Transverse colon (tissue), 4 donors: ENCODE results near the gene SCAMP4. TPM values are rescaled to one million over a fixed set of nuclear protein-coding genes. Genes with fewer than 3 reads are reported as not detected.

Experiments used
- DNase-seq: peaks from one replicate; pipeline ENCODE4 v3.0.0-alpha.2; 2019
- H3K27ac ChIP-seq, 4 donors: fragments of 200-600 bp; sonication (generic); 2 replicates each; pipeline ENCODE4 v1.5.1; 2016 to 2018; ENCODE audit warnings: inconsistent platforms in 4 of 4
- H3K27me3 ChIP-seq: fragments of 200-600 bp; sonication (generic); 2 replicates; pipeline ENCODE4 v1.5.1; 2017; ENCODE audit warnings: inconsistent platforms
- H3K36me3 ChIP-seq, 4 donors: fragments of 200-600 bp; sonication (generic); 2 replicates each; pipeline ENCODE4 v1.5.1; 2017 to 2019; ENCODE audit warnings: inconsistent platforms in 4 of 4
- H3K4me1 ChIP-seq, 4 donors: fragments of 200-600 bp; sonication (generic); 2 replicates each; pipeline ENCODE4 v1.5.1; 2017 to 2020; ENCODE audit warnings: inconsistent platforms in 4 of 4
- H3K4me3 ChIP-seq, 4 donors: fragments of 200-600 bp; sonication (generic); 1 replicate in 1 of 4; 2 replicates in 3 of 4; pipeline versions ENCODE4 v1.5.1 to v1.6.1; 2017 to 2019; ENCODE audit warnings: inconsistent platforms in 4 of 4
- H3K9me3 ChIP-seq, 2 donors: fragments of 200-600 bp; sonication (generic); 2 replicates each; pipeline ENCODE4 v1.5.1; 2017 to 2019; ENCODE audit warnings: inconsistent platforms in 2 of 2
- CTCF ChIP-seq, 5 experiments: fragments of 200-600 bp in 3 of 5; fragments of 450-650 bp in 2 of 5; sonication (generic) in 3 of 5; IDR thresholded peaks; 1 replicate in 2 of 5; 2 replicates in 3 of 5; pipeline ENCODE4 v1.5.1; 2016 to 2017; ENCODE audit warnings: antibody characterized with exemption in 5 of 5, inconsistent platforms in 3 of 5, mild to moderate bottlenecking in 2 of 5, moderate library complexity in 1 of 5
- EP300 ChIP-seq: sonication (generic); formaldehyde crosslinking; IDR thresholded peaks from one replicate; pipeline ENCODE4 v1.6.1; 2017; ENCODE audit warnings: antibody characterized with exemption, low read depth
- POLR2A ChIP-seq: fragments of 450-650 bp; IDR thresholded peaks from one replicate; pipeline ENCODE4 v1.6.1; 2016; ENCODE audit warnings: antibody characterized with exemption, mild to moderate bottlenecking, moderate library complexity
- POLR2AphosphoS5 ChIP-seq, 3 donors: sonication (generic); formaldehyde crosslinking; IDR thresholded peaks; one replicate each; pipeline ENCODE4 v1.6.1; 2016; ENCODE audit warnings: antibody characterized with exemption in 3 of 3
- WGBS, 2 donors: methylation state at CpG; one replicate each; pipeline ENCODE4 v1.1.5; 2018; ENCODE audit warnings: low coverage in 1 of 2; 5-methylcytosine and 5-hydroxymethylcytosine counted together
- in situ Hi-C, 4 donors: fragments of 200-750 bp; cut with MboI; loops; one replicate each; pipeline versions ENCODE4 v1.15.0 to v1.15.1; 2017; ENCODE audit warnings: low sequenced_read_pairs in 3 of 4, low pct_ligation_motif_present in 1 of 4, low pct_unique_long_range_greater_than_20kb in 1 of 4
- intact Hi-C: fragments of 100-400 bp; cut with DNase I; formaldehyde crosslinking; loops from one replicate; pipeline ENCODE4 v1.15.1; 2023; ENCODE audit warnings: low total_unique reads
- total RNA-seq, 4 donors: library from RNA; depleted of rRNA; stranded (reverse); fragments of >200 nt; gene quantifications; one replicate each; pipeline ENCODE4 v1.1.0, GENCODE V29; 2016

SCAMP4 gene
- total RNA-seq, 4 donors from 2014 or later = 25.1 to 119 (median 86.6) TPM

- 69 to 90% methylated on average over 2 to 3 of the region's 3 CpGs for WGBS, 2 donors
These were observed 31.2 kb downstream of the SCAMP4 start for GRCh38 chr19:1936430-1936829.

GRCh38 chr19:1936916-1937610 lies 31.9 kb downstream of the SCAMP4 start:
- no peaks in the 10 kb centered on the region for H3K36me3 ChIP-seq
- in situ Hi-C loops = no loop called here
- no peaks in the 10 kb centered on the region for H3K27me3 ChIP-seq
- WGBS, 2 donors = 88 to 90% methylated on average over 2 to 14 of the region's 24 CpGs
- no peak for DNase-seq
- no peaks in the 10 kb centered on the region for H3K9me3 ChIP-seq
- TF ChIP-seq POLR2A = no peak
- TF ChIP-seq EP300 = no peak
- TF ChIP-seq POLR2AphosphoS5 (IDR thresholded peaks at IDR 0.05) = no peak
- peaks cover 5 to 13% (median 10%) of the 10 kb centered on the region in 4 donors for H3K4me1 ChIP-seq
- no peak overlapping the region for H3K4me3 ChIP-seq
- no peak overlapping the region for H3K27ac ChIP-seq
- intact Hi-C loops = no loop called here

More at GRCh38 chr19:1936430-1936829, 31.2 kb downstream of the SCAMP4 start:
- no peaks in the 10 kb centered on the region for H3K36me3 ChIP-seq
- intact Hi-C loops = no loop called here
- H3K4me1 ChIP-seq = peaks cover 5 to 13% (median 10%) of the 10 kb centered on the region in 4 donors
- in situ Hi-C loops = no loop called here
- DNase-seq = no peak
- H3K9me3 ChIP-seq = no peaks in the 10 kb centered on the region
- H3K27ac ChIP-seq = no peak overlapping the region
- no peak overlapping the region for H3K4me3 ChIP-seq
- TF ChIP-seq EP300 = no peak
- TF ChIP-seq POLR2AphosphoS5 (IDR thresholded peaks at IDR 0.05) = no peak
- TF ChIP-seq POLR2A = no peak
- TF ChIP-seq CTCF (IDR thresholded peaks at IDR 0.05) = no peak
- H3K27me3 ChIP-seq = no peaks in the 10 kb centered on the region

DNA sequence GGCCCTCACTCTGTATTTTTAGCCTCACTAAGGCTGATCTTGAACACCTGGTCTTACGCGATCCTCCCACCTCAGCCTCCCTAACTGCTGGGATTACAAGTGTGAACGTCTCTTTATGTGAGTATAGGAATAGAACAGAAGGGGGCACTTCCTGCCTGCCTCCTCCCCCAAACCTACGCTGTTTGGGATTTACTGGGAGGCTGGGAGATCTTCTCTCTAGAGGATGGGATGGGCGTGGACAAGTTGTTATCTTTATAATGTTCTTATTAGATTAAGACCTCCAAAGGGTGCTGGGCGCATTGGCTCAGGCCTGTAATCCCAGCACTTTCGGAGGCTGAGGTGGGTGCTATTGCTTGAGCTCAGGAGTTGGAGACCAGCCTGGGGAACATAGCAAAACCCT lies 32.9 kb downstream of the SCAMP4 start:
- 71% methylated on average over 7 of the region's 7 CpGs; no CpG with 5 or more reads in 1 of the 2 donors for WGBS, 2 donors
- no peaks in the 10 kb centered on the region for H3K27me3 ChIP-seq
- H3K27ac ChIP-seq = no peak overlapping the region
- H3K4me1 ChIP-seq = peaks cover 13 to 23% (median 18%) of the 10 kb centered on the region in 4 donors
- no peaks in the 10 kb centered on the region for H3K9me3 ChIP-seq
- intact Hi-C loops (no loop called here), in situ Hi-C loops (no loop called here)
- no peak overlapping the region for H3K4me3 ChIP-seq
- no peaks in the 10 kb centered on the region for H3K36me3 ChIP-seq
- no peak for TF ChIP-seq POLR2AphosphoS5 (IDR thresholded peaks at IDR 0.05)
- no peak for TF ChIP-seq POLR2A
- no peak for TF ChIP-seq EP300
- no peak for TF ChIP-seq CTCF (IDR thresholded peaks at IDR 0.05)
- DNase-seq = no peak

DNA sequence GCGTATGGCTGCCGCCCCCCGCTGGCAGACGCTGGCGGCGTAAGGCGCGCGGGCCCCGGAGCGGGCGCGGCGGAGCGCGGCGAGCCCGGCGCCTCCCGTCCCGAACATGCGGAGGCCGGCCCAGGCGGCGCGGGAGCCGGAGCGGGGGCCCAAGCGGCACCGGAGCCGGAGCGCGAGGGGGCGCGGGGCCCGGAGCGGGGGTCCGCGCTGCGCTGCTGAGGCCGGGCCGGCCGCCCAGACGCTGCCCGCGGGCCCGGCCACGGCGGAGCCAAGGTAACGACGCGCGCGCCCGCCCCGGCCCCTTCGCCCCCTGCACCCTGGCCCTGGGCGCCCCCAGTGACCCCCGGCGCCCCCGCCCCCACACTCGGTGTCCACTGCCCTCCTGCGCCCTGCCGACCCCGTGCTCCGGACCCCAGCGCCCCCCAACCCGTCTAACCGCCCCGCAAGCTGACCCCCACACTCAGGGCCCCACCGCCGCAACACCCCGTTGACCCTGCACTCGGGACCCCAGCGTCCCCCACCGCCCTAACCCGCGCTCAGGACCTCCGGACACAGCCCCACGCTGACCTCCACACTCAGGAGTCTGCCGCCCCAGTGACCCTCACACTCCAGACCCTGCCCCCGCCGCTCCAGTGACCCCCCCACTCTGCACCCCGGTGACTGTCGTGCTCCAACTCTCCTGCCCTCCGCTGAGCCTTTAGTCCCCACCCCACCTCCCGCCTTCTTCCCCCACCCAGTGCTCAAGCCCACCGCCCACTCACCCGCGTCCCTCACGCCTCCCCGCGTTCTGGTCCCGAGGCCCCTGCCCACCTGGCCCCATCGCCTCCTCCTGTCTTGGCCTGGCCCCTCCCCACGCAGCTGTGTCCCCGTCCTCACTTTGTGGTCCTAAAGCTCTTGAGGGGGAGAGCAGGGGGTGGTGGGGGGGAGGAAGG lies 36.2 kb downstream of the SCAMP4 start, which contains the start of gene CSNK1G2:
Gene CSNK1G2 (plus strand): TSS at position 27 of the 932 bp plus-strand sequence. CDS start 28,601 bp downstream, outside the sequence.
- H3K9me3 ChIP-seq = no peaks in the 10 kb centered on the region
- no peaks in the 10 kb centered on the region for H3K36me3 ChIP-seq
- 2% methylated on average over 25 of the region's 97 CpGs; no CpG with 5 or more reads in 1 of the 2 donors for WGBS, 2 donors
- TF ChIP-seq POLR2AphosphoS5 (IDR thresholded peaks at IDR 0.05) = peak in 1 of 3 donors; percentile 3
- no peak for TF ChIP-seq POLR2A
- H3K4me1 ChIP-seq = peaks cover 18 to 41% (median 30%) of the 10 kb centered on the region in 4 donors
- intact Hi-C loops (no loop called here), in situ Hi-C loops (no loop called here)
- H3K27me3 ChIP-seq = no peaks in the 10 kb centered on the region
- H3K27ac ChIP-seq = peak within 1 kb of the TSS; percentile 89 to 100 (median 96)
- peak within 1 kb of the TSS; percentile 69 to 89 (median 84) for H3K4me3 ChIP-seq
- peak; percentile 30 for DNase-seq
